Measurements from ENCODE around the gene ZBTB18.
A peak's percentile ranks its signal among the peaks of the same experiment; 100 is the strongest.

The ZBTB18 gene

DNA sequence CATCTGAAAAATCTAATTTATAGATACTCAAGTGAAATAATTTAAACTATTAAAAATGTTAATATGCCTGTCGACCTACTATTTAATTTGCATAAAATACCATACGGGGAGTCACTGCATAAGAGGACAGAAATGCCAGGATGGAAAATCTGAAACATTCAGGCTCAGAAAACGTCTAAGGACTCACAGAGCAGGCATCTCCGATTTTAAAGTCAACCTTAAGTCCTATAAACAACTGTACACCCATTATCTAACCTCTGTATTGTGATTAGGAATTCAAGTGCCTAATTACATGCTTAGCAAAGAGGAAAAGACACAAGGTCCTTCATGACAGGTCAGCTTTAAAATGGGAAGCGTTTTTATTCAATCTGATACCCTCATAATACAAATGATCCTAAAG lies 49.2 kb downstream of the ZBTB18 start:
- DNase-seq: no peak

DNA sequence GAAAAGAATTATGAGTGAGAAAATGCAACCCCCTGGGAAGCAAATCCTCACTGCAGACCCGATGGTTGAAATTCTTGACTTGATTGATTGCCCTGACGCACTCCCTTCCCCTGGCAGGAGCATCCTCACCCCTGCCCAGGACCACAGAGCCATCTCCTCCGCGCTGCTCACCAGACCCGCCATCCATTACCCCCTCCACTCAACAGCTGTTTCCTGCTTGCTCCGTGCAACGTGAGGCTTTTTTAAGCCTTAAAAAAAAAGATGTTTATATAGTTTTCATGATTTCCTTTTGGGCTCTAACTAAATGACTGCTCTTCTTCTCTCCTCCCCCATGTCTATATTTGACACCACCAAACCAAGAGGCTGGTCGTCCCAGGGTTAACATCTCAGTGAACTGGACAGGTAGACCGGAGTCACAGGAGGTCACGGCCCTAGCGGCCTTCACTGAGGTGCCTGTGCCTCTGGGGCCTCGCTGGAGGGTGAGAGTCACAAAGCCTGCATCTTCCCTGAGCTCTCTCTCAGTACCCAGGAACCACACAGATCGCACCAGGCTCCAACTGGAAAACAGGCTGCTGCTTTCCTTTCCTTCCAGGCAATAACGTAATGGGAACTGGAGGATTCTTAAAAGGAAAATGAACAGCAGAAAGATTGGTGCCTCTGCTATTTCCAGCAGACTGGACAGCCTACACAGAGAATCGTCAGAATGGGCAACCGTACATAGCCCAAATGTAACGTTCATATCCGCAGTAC lies 49.8 kb downstream of the ZBTB18 start:
- peak; percentile 60 for DNase-seq
- in situ Hi-C loops (cut with MboI; ENCODE audit: low pct_unique_long_range_greater_than_20kb, low sequenced_read_pairs): no loop called here

More for the DNA sequence above, 49.2 kb downstream of the ZBTB18 start:
- in situ Hi-C loops (cut with MboI; ENCODE audit: low pct_unique_long_range_greater_than_20kb, low sequenced_read_pairs): no loop called here

- no peak for DNase-seq
Measured at GRCh38 chr1:244102046-244102445, 51.0 kb downstream of the ZBTB18 start.

DNA sequence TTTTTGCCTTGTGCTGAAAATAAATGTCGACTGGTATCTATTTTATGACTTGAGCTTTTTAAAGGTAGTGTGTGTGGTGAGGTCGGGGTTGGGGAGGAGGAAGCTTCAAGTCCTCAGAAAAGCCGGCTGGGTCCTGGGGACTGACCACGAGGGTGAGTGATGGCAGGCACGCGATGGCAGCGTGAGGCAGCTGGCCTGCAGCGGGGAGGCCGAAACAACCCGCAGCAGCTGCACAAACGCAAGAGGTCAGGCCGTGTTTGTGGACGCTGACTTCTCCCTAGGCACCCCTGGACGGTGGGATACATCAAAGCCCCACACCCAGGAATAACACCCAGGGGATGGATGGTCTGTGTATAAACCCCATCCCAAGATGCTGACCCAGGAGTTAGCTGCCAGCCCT lies 51.4 kb downstream of the ZBTB18 start:
- in situ Hi-C loops (cut with MboI; ENCODE audit: low pct_unique_long_range_greater_than_20kb, low sequenced_read_pairs): no loop called here
- no peak for DNase-seq

More at GRCh38 chr1:244102046-244102445, 51.0 kb downstream of the ZBTB18 start:
- in situ Hi-C loops (cut with MboI; ENCODE audit: low pct_unique_long_range_greater_than_20kb, low sequenced_read_pairs): no loop called here

DNA sequence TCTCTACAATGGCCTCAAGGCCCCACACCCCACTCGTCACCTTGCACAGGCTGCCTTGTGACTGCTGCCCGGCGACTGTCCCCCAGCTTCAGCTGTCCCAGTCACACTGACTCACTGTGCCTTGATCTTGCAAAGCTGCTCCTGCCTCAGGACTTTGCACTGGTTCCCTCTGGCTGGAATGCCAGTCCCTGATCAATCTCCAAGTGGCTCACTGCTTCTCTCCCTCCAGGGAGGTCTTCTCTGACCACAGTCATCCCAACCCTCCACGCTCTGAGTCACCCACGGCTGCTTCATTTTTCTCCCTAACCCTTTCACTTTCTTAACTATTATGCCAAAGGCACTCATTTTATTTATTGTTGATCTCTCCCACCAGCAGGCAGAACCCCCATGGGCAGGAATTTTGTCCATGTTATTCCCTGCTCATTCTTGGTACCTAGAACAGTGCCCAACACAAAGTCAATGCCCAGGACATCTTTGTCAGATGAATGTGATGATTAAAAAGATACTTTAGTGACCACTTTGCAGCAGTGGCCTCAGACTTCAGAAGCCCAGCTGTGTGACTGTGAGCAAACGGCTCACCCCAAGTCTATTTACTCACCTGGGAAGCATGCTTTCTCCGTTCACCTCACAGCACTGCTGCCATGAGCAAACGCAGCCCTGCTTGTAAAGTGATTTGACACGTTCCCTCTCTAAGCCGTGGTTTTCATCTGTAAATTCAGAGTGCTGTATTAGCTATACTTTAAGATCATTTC lies 53.4 kb downstream of the ZBTB18 start:
- in situ Hi-C loops (cut with MboI; ENCODE audit: low pct_unique_long_range_greater_than_20kb, low sequenced_read_pairs): no loop called here
- no peak for DNase-seq

GRCh38 chr1:244106176-244106575 lies 55.1 kb downstream of the ZBTB18 start:
- in situ Hi-C loops (cut with MboI; ENCODE audit: low pct_unique_long_range_greater_than_20kb, low sequenced_read_pairs): no loop called here
- DNase-seq: no peak
